Large intestine (tissue), 3 donors: ENCODE measurements around the gene CCDC148. TPM values are rescaled to one million over a fixed set of nuclear protein-coding genes. Genes with fewer than 3 reads are reported as not detected.

Source experiments
- DNase-seq, 2 donors: peaks; one replicate each; pipeline versions ENCODE4 v3.0.0 to v3.0.0-alpha.2; 2013
- H3K27ac ChIP-seq: one replicate; pipeline ENCODE4 v1.5.1; 2013; ENCODE audit warnings: low read length
- H3K27me3 ChIP-seq: 2 replicates; pipeline ENCODE4 v1.6.1; 2013; ENCODE audit warnings: low read length; ENCODE audit not compliant: control insufficient read depth, insufficient read depth
- H3K36me3 ChIP-seq: 2 replicates; pipeline ENCODE4 v1.6.1; 2013; ENCODE audit warnings: low read length; ENCODE audit not compliant: control insufficient read depth, insufficient read depth
- H3K4me1 ChIP-seq: one replicate; pipeline ENCODE4 v1.6.1; 2013; ENCODE audit warnings: low read length; ENCODE audit not compliant: control insufficient read depth, insufficient read depth
- H3K4me3 ChIP-seq: one replicate; pipeline ENCODE4 v1.5.1; 2013; ENCODE audit warnings: low read length
- H3K9me3 ChIP-seq: one replicate; pipeline ENCODE4 v1.6.1; 2013; ENCODE audit warnings: mild to moderate bottlenecking, low read depth, low read length, moderate library complexity; ENCODE audit not compliant: control insufficient read depth
- WGBS: methylation state at CpG from one replicate; pipeline ENCODE4 v1.1.5; 2013; ENCODE audit warnings: low lambda C conversion rate; ENCODE audit not compliant: insufficient coverage; 5-methylcytosine and 5-hydroxymethylcytosine counted together
- polyA plus RNA-seq: library from polyadenylated mRNA; unstranded; fragments of 120-200 nt; gene quantifications from one replicate; pipeline ENCODE4 v1.2.1, GENCODE V29; 2013

Gene CCDC148
- polyA plus RNA-seq, 1 donor, result 0.61 TPM

DNA sequence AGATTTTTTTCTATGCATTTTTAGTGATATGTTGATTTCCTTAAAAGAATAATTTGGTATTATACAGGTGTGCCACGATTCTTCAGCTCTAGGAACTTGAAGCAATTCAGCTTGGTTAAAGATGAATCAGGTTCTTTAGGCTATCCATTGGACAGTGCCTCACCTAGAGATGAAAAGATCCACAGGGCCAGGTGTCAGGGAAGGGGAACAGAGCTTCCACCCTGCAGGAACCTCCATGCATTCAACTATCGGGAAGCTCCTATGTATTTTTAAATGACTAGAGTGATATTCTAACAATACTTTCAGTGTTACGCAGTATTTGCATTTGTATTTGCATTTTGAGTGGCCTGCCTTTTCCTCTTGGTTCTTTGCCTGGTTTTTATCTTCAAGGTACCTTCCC is 40.4 kb upstream of the CCDC148 start:
- Histone ChIP-seq H3K4me1 (peaks cover 14% of the 10 kb centered on the region), H3K4me3 (no peak overlapping the region), H3K27me3 (no peaks in the 10 kb centered on the region), H3K36me3 (peaks cover 2% of the 10 kb centered on the region), H3K27ac (peak overlapping the region; percentile 27), H3K9me3 (no peaks in the 10 kb centered on the region)
- no CpG with 5 or more reads among the region's 3 CpGs for WGBS
- DNase-seq, result no peak

GRCh38 chr2:158495175-158495574 is 38.6 kb upstream of the CCDC148 start:
- Histone ChIP-seq H3K36me3 (no peaks in the 10 kb centered on the region), H3K4me1 (peaks cover 7% of the 10 kb centered on the region), H3K27me3 (no peaks in the 10 kb centered on the region), H3K9me3 (no peaks in the 10 kb centered on the region), H3K27ac (no peak overlapping the region), H3K4me3 (no peak overlapping the region)
- no CpG with 5 or more reads among the region's 5 CpGs for WGBS
- DNase-seq, result no peak

GRCh38 chr2:158493458-158493857 is 36.9 kb upstream of the CCDC148 start:
- Histone ChIP-seq H3K36me3 (no peaks in the 10 kb centered on the region), H3K27ac (no peak overlapping the region), H3K4me3 (no peak overlapping the region), H3K27me3 (no peaks in the 10 kb centered on the region), H3K9me3 (no peaks in the 10 kb centered on the region), H3K4me1 (peaks cover 7% of the 10 kb centered on the region)
- no CpG with 5 or more reads among the region's 2 CpGs for WGBS
- DNase-seq, result no peak

GRCh38 chr2:158491072-158491471 is 34.5 kb upstream of the CCDC148 start:
- H3K27ac ChIP-seq, result no peak overlapping the region
- H3K9me3 ChIP-seq, result no peaks in the 10 kb centered on the region
- WGBS, result 100% methylated on average over 1 of the region's 4 CpGs
- DNase-seq, result no peak
- no peaks in the 10 kb centered on the region for H3K4me1 ChIP-seq
- no peaks in the 10 kb centered on the region for H3K36me3 ChIP-seq
- H3K27me3 ChIP-seq, result no peaks in the 10 kb centered on the region
- no peak overlapping the region for H3K4me3 ChIP-seq

DNA sequence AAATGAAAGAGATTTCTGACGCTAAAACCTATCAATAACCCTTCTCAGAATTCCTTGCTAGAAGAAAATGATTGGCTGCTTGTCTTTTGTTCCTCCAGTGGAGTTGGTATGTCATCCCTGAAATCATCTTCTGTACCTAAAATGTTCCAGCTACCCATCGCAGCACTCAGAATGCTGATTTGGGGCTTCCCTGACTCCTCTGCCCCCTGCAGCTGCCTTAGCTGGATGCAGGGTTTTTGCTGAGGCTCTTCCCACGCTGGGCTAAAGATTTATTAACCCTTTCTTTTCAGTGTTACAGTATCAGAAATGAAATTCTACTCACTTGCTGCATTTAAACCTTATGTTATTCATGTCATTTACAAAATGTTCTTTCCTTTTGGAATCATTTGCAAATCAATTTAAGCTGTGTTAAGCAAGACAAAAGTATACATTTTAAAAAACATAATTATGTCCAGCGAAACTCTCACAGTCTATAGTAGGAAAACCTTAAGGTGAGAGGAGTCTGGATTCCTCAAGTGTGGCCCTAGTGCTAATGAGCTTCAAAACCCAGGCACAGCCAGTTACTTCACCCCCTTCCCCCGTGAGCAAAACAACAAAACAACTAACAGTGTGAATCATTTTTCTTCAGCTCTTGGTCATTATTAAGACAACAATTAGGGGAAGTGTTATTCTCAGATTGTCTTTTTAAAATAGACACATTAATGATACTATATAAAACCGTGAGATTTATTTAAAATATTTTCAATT is 33.0 kb upstream of the CCDC148 start:
- DNase-seq, result no peak
- Histone ChIP-seq H3K27me3 (no peaks in the 10 kb centered on the region), H3K4me3 (no peak overlapping the region), H3K36me3 (no peaks in the 10 kb centered on the region), H3K27ac (no peak overlapping the region), H3K4me1 (no peaks in the 10 kb centered on the region), H3K9me3 (no peaks in the 10 kb centered on the region)
- WGBS, result 40% methylated on average over 2 of the region's 6 CpGs

- Histone ChIP-seq H3K27me3 (no peaks in the 10 kb centered on the region), H3K27ac (no peak overlapping the region), H3K36me3 (no peaks in the 10 kb centered on the region), H3K4me3 (no peak overlapping the region), H3K4me1 (no peaks in the 10 kb centered on the region), H3K9me3 (no peaks in the 10 kb centered on the region)
- no peak for DNase-seq
- WGBS, result no CpG with 5 or more reads among the region's 2 CpGs
These were observed 32.1 kb upstream of the CCDC148 start for GRCh38 chr2:158488442-158489216.

DNA sequence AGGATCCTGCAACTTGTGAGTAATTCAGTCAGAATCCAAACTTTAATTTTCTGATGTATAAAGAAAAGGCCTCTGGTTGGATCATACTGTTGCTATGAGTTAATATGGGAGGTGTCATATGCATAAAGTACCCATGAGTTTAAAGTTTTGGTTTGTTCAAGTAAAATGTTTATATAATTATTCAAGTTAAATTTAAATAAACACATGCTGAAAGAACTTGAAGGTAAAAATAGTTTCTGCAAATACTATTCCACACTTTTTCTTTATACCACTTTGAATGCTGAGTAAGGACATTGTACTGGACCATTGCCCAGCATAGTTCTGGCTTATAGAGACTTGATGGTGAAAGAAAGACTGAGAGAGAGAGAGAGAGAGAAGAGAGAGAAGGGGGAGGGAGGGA is 30.9 kb upstream of the CCDC148 start:
- Histone ChIP-seq H3K27ac (no peak overlapping the region), H3K9me3 (no peaks in the 10 kb centered on the region), H3K36me3 (no peaks in the 10 kb centered on the region), H3K27me3 (no peaks in the 10 kb centered on the region), H3K4me1 (no peaks in the 10 kb centered on the region), H3K4me3 (no peak overlapping the region)
- no peak for DNase-seq

GRCh38 chr2:158486970-158487325 is 30.4 kb upstream of the CCDC148 start:
- no peak overlapping the region for H3K27ac ChIP-seq
- H3K27me3 ChIP-seq, result no peaks in the 10 kb centered on the region
- H3K4me3 ChIP-seq, result no peak overlapping the region
- no peak for DNase-seq
- H3K9me3 ChIP-seq, result no peaks in the 10 kb centered on the region
- WGBS, result no CpG with 5 or more reads among the region's 5 CpGs
- H3K36me3 ChIP-seq, result no peaks in the 10 kb centered on the region
- H3K4me1 ChIP-seq, result no peaks in the 10 kb centered on the region

DNA sequence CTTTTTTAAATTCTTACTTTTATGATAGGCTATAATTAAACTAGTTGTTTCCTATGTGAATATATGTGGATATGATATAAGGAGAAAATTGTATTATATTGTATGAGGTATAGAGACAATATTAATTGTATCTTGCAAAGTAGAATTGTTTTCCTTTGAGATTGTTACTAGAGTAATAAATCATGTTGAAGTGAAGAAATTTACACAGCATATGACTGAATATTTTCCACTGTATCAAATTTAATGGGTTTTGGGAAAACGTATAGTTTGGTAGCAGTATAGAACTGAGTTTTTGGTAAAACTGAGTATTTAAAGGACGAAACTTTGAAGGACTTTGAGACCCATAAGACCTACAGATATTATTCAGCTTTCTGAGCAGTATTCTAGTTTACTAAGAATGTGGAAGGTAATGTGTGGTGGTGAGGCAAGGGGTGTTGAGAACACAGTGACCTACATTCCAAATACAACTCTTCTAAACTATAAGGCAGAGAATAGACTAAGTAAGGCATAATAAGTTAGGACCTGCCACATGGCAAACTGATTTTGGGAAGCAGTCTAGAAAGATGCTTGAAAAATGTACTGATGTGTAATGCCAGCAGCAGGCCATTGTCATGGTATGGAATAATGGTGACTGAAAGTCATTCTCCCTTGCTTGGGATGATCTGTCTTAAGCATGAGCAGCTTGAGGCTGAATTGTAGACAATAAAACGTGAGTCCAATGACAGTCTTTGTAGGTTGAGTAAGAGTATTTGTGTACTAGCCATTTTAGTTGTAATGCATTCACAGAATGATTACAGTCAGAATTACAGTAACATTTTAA is 29.8 kb upstream of the CCDC148 start:
- Histone ChIP-seq H3K36me3 (no peaks in the 10 kb centered on the region), H3K27ac (no peak overlapping the region), H3K4me1 (no peaks in the 10 kb centered on the region), H3K9me3 (no peaks in the 10 kb centered on the region), H3K27me3 (no peaks in the 10 kb centered on the region), H3K4me3 (no peak overlapping the region)
- 80% methylated on average over 3 of the region's 3 CpGs for WGBS
- no peak for DNase-seq

- no peaks in the 10 kb centered on the region for H3K27me3 ChIP-seq
- no peaks in the 10 kb centered on the region for H3K9me3 ChIP-seq
- H3K4me3 ChIP-seq, result no peak overlapping the region
- DNase-seq, result no peak
- H3K36me3 ChIP-seq, result no peaks in the 10 kb centered on the region
- H3K4me1 ChIP-seq, result no peaks in the 10 kb centered on the region
- WGBS, result 100% methylated on average over 1 of the region's 8 CpGs
- H3K27ac ChIP-seq, result no peak overlapping the region
These were observed 28.5 kb upstream of the CCDC148 start for GRCh38 chr2:158484892-158485556.
